ENCODE data around the gene TXN. TPM values are rescaled to one million over a fixed set of nuclear protein-coding genes. Genes with fewer than 3 reads are reported as not detected.
"Not testable (repeated sequence)": the region's sequence is repeated elsewhere in the genome, so short reads cannot be mapped to it uniquely, and the experiment has no call there.

The TXN gene
- total and polyA plus RNA-seq, 7 experiments from 2014 or later: 22.2 to 276 (median 53.0) TPM

DNA sequence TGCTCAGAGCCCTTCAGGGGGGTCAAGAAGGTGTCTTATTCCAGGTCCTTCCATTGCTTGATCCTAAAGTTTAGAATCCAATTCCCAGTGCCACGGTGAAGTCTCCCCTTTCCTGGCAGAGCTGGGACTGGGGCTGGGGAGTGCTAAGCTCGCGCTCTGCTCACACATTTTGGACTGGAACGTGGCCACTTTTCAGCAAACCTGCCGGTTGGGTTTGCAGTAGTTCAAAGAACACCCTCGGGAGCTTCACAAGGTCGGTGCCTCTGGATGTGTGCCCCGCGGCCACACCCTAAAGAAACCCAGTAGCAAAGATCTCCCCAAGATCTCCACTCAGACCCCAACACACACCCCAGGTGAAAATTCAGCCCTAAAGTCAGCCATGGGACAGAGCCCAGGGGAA lies 48.3 kb downstream of the TXN start, which contains the start of gene C9orf152:
TSS of gene C9orf152 (minus strand) at position 129 of the 400 bp plus-strand sequence. CDS start 580 bp downstream, outside the sequence.
- POLR2A ChIA-PET: no interaction called here
- Mint-ChIP-seq H3K36me3 (no peaks in the 10 kb centered on the region), H3K4me3 (no peak within 1 kb of the TSS), H3K27ac (no peak within 1 kb of the TSS), H3K4me1 (no peaks in the 10 kb centered on the region), H3K9me3 (peaks cover 0 to 7% (median 2%) of the 10 kb centered on the region in 11 donors), H3K27me3 (peaks cover 5 to 32% (median 8%) of the 10 kb centered on the region in 5 donors)
- ATAC-seq (no peak), DNase-seq (no peak)
- no peaks in the 10 kb centered on the region for H3K9me3 ChIP-seq (ENCODE audit: control insufficient read depth in 2 of 3, low read length in 3 of 3)
- no peaks in the 10 kb centered on the region for H3K27me3 ChIP-seq (ENCODE audit: control insufficient read depth in 2 of 2, insufficient read depth in 2 of 2, low read length in 2 of 2)
- H3K36me3 ChIP-seq (ENCODE audit: control insufficient read depth in 2 of 3, insufficient read depth in 3 of 3, low read length in 3 of 3): no peaks in the 10 kb centered on the region
- no peak within 1 kb of the TSS for H3K4me3 ChIP-seq (ENCODE audit: low read length)
- H3K4me1 ChIP-seq (ENCODE audit: control insufficient read depth in 2 of 2, insufficient read depth in 2 of 2, low read length in 2 of 2): no peaks in the 10 kb centered on the region
- no peak within 1 kb of the TSS for H3K27ac ChIP-seq (ENCODE audit: low read depth, low read length)
- CTCF ChIA-PET: no interaction called here
- intact Hi-C loops (cut with micrococcal nuclease): no loop called here

DNA sequence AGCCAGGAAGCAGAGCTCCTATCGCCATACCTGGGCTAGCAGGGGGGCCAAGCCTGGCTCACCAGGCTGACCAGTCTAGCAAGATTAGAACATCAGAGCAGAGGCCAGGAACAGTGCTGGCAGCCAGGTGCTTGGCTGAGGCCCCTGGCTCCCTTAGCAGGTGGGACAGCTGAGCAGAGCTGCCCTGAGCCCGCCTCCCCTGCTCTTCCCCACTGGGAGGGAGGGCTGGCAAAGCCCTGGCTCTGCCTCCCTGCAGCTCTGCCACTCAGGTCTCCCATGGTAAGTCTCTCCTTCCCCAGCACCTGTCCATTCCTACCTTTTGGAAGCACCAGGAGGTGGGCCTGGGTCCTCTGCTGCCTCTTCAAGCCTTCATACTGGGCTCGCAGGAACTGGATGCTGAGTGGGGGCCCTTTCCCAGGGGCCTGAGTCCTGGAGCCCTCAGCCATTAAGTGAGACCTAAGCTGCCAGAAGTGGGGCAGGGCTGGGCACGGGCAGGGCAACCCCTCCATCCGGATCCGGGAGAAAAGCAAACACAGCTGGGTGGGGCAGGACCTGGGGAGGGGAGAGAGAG lies 49.2 kb downstream of the TXN start:
- no peaks in the 10 kb centered on the region for H3K36me3 Mint-ChIP-seq
- DNase-seq (no peak), ATAC-seq (no peak)
- H3K4me3 ChIP-seq (ENCODE audit: low read length): no peak overlapping the region
- H3K9me3 Mint-ChIP-seq: peaks cover 0 to 4% (median 0%) of the 10 kb centered on the region in 11 donors
- H3K4me1 ChIP-seq (ENCODE audit: control insufficient read depth in 2 of 2, insufficient read depth in 2 of 2, low read length in 2 of 2): no peaks in the 10 kb centered on the region
- H3K27ac Mint-ChIP-seq: no peak overlapping the region
- ChIA-PET CTCF (no interaction called here), POLR2A (no interaction called here)
- H3K4me3 Mint-ChIP-seq: no peak overlapping the region
- no peaks in the 10 kb centered on the region for H3K9me3 ChIP-seq (ENCODE audit: control insufficient read depth in 2 of 3, low read length in 3 of 3)
- no peaks in the 10 kb centered on the region for H3K36me3 ChIP-seq (ENCODE audit: control insufficient read depth in 2 of 3, insufficient read depth in 3 of 3, low read length in 3 of 3)
- H3K4me1 Mint-ChIP-seq: no peaks in the 10 kb centered on the region
- H3K27me3 ChIP-seq (ENCODE audit: control insufficient read depth in 2 of 2, insufficient read depth in 2 of 2, low read length in 2 of 2): no peaks in the 10 kb centered on the region
- intact Hi-C loops (cut with micrococcal nuclease): no loop called here
- H3K27ac ChIP-seq (ENCODE audit: low read depth, low read length): no peak overlapping the region
- peaks cover 5 to 32% (median 8%) of the 10 kb centered on the region in 5 donors for H3K27me3 Mint-ChIP-seq

DNA sequence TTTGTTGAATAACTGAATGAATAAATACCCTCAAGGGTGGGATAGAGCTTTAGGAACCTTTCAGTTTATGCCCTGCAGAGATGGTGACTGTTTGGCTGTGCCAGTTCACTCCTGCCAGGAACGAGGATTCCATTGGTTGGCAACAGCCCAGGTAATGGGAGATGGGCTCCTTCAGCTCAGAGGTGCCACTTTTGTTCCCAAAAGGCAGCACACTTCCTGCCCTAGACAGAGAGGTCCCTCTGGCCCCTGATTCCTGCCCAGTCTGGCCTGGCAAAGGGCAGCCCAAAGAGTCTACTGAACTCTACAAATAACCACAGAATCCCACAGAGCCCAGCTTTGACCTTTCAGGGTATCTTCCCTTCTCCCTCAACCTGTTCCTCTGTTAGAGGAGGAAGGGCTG lies 49.9 kb downstream of the TXN start:
- Histone ChIP-seq H3K9me3 (ENCODE audit: control insufficient read depth in 2 of 3, low read length in 3 of 3) (no peaks in the 10 kb centered on the region), H3K27me3 (ENCODE audit: control insufficient read depth in 2 of 2, insufficient read depth in 2 of 2, low read length in 2 of 2) (no peaks in the 10 kb centered on the region), H3K27ac (ENCODE audit: low read depth, low read length) (no peak overlapping the region), H3K4me1 (ENCODE audit: control insufficient read depth in 2 of 2, insufficient read depth in 2 of 2, low read length in 2 of 2) (no peaks in the 10 kb centered on the region), H3K4me3 (ENCODE audit: low read length) (no peak overlapping the region), H3K36me3 (ENCODE audit: control insufficient read depth in 2 of 3, insufficient read depth in 3 of 3, low read length in 3 of 3) (no peaks in the 10 kb centered on the region)
- Mint-ChIP-seq H3K36me3 (no peaks in the 10 kb centered on the region), H3K9me3 (peaks cover 0 to 2% (median 0%) of the 10 kb centered on the region in 11 donors), H3K4me3 (no peak overlapping the region), H3K27ac (no peak overlapping the region), H3K4me1 (no peaks in the 10 kb centered on the region), H3K27me3 (peaks cover 5 to 30% (median 8%) of the 10 kb centered on the region in 5 donors)
- no peak for DNase-seq
- CTCF ChIA-PET: no interaction called here
- ATAC-seq: no peak
- intact Hi-C loops (cut with micrococcal nuclease): no loop called here
- POLR2A ChIA-PET: no interaction called here

DNA sequence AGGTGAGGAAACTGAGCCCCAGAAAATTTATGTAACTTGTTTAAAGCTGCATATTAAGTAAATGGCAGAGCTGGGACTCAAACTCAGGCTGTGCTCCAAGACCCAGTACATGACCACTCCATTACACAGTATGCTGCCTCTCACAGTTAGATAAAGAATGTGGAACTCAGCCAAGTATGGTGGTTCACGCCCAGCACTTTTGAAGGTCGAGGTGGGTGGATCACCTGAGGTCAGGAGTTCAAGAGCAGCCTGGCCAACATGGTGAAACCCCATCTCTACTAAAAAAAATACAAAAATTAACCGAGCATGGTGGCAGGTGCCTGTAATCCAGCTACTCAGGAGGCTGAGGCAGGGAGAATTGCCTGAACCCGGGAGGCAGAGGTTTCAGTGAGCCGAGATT lies 50.7 kb downstream of the TXN start:
- H3K27ac ChIP-seq (ENCODE audit: low read depth, low read length); H3K4me1 Mint-ChIP-seq; ATAC-seq; H3K27me3 ChIP-seq (ENCODE audit: control insufficient read depth in 2 of 2, insufficient read depth in 2 of 2, low read length in 2 of 2); H3K9me3 ChIP-seq (ENCODE audit: control insufficient read depth in 2 of 3, low read length in 3 of 3); H3K4me3 ChIP-seq (ENCODE audit: low read length); CTCF ChIA-PET; H3K36me3 Mint-ChIP-seq; H3K36me3 ChIP-seq (ENCODE audit: control insufficient read depth in 2 of 3, insufficient read depth in 3 of 3, low read length in 3 of 3); H3K4me3 Mint-ChIP-seq; H3K27ac Mint-ChIP-seq; intact Hi-C loops (cut with micrococcal nuclease); DNase-seq; H3K4me1 ChIP-seq (ENCODE audit: control insufficient read depth in 2 of 2, insufficient read depth in 2 of 2, low read length in 2 of 2); H3K9me3 Mint-ChIP-seq; POLR2A ChIA-PET: not testable (repeated sequence)
- peaks cover 5 to 28% (median 8%) of the 10 kb centered on the region in 5 donors for H3K27me3 Mint-ChIP-seq

DNA sequence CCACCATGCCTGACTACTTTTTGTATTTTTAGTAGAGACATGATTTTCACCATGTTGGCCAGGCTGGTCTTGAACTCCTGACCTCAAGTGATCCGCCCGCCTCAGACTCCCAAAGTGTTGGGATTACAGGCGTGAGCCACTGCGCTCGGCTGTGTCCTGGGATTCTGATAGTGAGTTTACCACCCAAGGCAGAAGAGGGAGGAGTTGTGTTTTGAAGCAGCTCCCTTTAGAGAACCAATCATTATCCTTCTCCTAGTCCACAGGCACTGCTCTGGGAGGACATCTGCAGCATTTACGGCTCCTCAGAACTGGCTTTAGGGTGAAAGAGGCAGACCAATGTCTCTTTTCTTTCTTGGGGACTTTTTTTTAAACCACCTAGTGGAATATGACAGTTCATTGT lies 54.1 kb downstream of the TXN start:
- Histone ChIP-seq H3K27ac (ENCODE audit: low read depth, low read length) (no peak overlapping the region), H3K4me3 (ENCODE audit: low read length) (no peak overlapping the region), H3K27me3 (ENCODE audit: control insufficient read depth in 2 of 2, insufficient read depth in 2 of 2, low read length in 2 of 2) (no peaks in the 10 kb centered on the region), H3K9me3 (ENCODE audit: control insufficient read depth in 2 of 3, low read length in 3 of 3) (no peaks in the 10 kb centered on the region), H3K4me1 (ENCODE audit: control insufficient read depth in 2 of 2, insufficient read depth in 2 of 2, low read length in 2 of 2) (no peaks in the 10 kb centered on the region), H3K36me3 (ENCODE audit: control insufficient read depth in 2 of 3, insufficient read depth in 3 of 3, low read length in 3 of 3) (no peaks in the 10 kb centered on the region)
- Mint-ChIP-seq H3K4me1 (no peaks in the 10 kb centered on the region), H3K27ac (no peak overlapping the region), H3K9me3 (no peaks in the 10 kb centered on the region), H3K27me3 (peaks cover 0 to 26% (median 1%) of the 10 kb centered on the region in 5 donors), H3K4me3 (no peak overlapping the region), H3K36me3 (no peaks in the 10 kb centered on the region)
- intact Hi-C loops (cut with micrococcal nuclease): no loop called here
- ChIA-PET CTCF (no interaction called here), POLR2A (no interaction called here)
- no peak for ATAC-seq
- no peak for DNase-seq

DNA sequence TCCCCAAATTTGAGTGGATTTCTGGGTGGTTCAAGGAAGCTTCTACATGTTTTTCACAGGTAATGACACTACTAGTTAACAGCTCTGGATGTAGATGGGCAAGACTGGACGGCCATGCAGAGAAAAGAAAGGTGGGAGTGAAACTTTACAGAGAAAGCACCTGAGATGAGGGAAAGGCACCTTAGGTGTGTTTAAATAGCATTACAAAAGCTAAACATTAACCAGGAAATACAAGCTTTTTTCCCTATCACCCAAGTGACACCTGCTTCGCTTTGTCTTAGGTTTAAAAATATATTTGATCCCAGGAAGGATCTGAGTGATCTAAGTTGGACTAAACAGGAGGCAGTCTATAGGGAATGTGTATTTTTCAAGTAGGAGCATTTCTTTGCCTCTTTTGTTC lies 56.7 kb downstream of the TXN start:
- Histone ChIP-seq H3K27me3 (ENCODE audit: control insufficient read depth in 2 of 2, insufficient read depth in 2 of 2, low read length in 2 of 2) (no peaks in the 10 kb centered on the region), H3K36me3 (ENCODE audit: control insufficient read depth in 2 of 3, insufficient read depth in 3 of 3, low read length in 3 of 3) (no peaks in the 10 kb centered on the region), H3K9me3 (ENCODE audit: control insufficient read depth in 2 of 3, low read length in 3 of 3) (no peaks in the 10 kb centered on the region), H3K4me3 (ENCODE audit: low read length) (no peak overlapping the region), H3K27ac (ENCODE audit: low read depth, low read length) (no peak overlapping the region), H3K4me1 (ENCODE audit: control insufficient read depth in 2 of 2, insufficient read depth in 2 of 2, low read length in 2 of 2) (no peaks in the 10 kb centered on the region)
- intact Hi-C loops (cut with micrococcal nuclease): no loop called here
- Mint-ChIP-seq H3K4me3 (no peak overlapping the region), H3K4me1 (no peaks in the 10 kb centered on the region), H3K36me3 (no peaks in the 10 kb centered on the region), H3K27ac (no peak overlapping the region), H3K9me3 (no peaks in the 10 kb centered on the region), H3K27me3 (peaks cover 0 to 19% (median 0%) of the 10 kb centered on the region in 5 donors)
- DNase-seq (no peak), ATAC-seq (no peak)
- ChIA-PET POLR2A (no interaction called here), CTCF (interaction anchor here (0.6 kb wide), 1 partner anchor 16 kb away, joined by 3 read pairs; no protein-coding TSS in a partner anchor)

DNA sequence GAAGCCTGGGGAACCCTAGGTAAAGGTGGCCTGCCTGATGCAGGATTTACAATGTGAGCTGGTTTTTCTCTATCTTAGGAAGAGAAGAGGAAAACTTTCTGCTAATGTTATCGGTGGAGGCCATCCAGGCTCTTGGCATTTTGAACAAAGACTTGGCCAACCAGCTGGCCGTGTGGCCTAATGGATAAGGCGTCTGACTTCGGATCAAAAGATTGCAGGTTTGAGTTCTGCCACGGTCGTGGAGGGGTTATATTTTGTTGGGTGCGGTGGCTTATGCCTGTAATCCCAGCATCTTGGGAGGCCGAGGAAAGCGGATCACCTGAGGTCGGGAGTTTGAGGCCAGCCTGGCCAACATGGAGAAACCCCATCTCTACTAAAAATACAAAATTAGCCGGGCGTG lies 58.0 kb downstream of the TXN start:
- DNase-seq: no peak
- peaks cover 0 to 4% (median 0%) of the 10 kb centered on the region in 7 donors for H3K4me1 Mint-ChIP-seq
- Histone ChIP-seq H3K4me1 (ENCODE audit: control insufficient read depth in 2 of 2, insufficient read depth in 2 of 2, low read length in 2 of 2) (no peaks in the 10 kb centered on the region), H3K36me3 (ENCODE audit: control insufficient read depth in 2 of 3, insufficient read depth in 3 of 3, low read length in 3 of 3) (no peaks in the 10 kb centered on the region), H3K27ac (ENCODE audit: low read depth, low read length) (no peak overlapping the region), H3K4me3 (ENCODE audit: low read length) (no peak overlapping the region), H3K9me3 (ENCODE audit: control insufficient read depth in 2 of 3, low read length in 3 of 3) (no peaks in the 10 kb centered on the region), H3K27me3 (ENCODE audit: control insufficient read depth in 2 of 2, insufficient read depth in 2 of 2, low read length in 2 of 2) (no peaks in the 10 kb centered on the region)
- POLR2A ChIA-PET: no interaction called here
- CTCF ChIA-PET: no interaction called here
- no peaks in the 10 kb centered on the region for H3K9me3 Mint-ChIP-seq
- no peak for ATAC-seq
- H3K27ac Mint-ChIP-seq: no peak overlapping the region
- H3K4me3 Mint-ChIP-seq: no peak overlapping the region
- peaks cover 0 to 10% (median 0%) of the 10 kb centered on the region in 5 donors for H3K27me3 Mint-ChIP-seq
- intact Hi-C loops (cut with micrococcal nuclease): no loop called here
- H3K36me3 Mint-ChIP-seq: no peaks in the 10 kb centered on the region
